Esophagus muscularis mucosa (tissue), 4 donors: ENCODE results near the gene KAZN. TPM values are rescaled to one million over a fixed set of nuclear protein-coding genes. Genes with fewer than 3 reads are reported as not detected.

Experiments used
- DNase-seq: peaks from one replicate; pipeline ENCODE4 v3.0.0-alpha.2; 2017; ENCODE audit errors: extremely low spot score
- H3K27ac ChIP-seq, 4 donors: fragments of 200-600 bp; sonication (generic); replicated peaks in 1 of 4; 1 replicate in 3 of 4; 2 replicates in 1 of 4; pipeline ENCODE4 v1.5.1; 2016 to 2019; ENCODE audit warnings: mild to moderate bottlenecking in 1 of 4
- H3K27me3 ChIP-seq, 4 donors: fragments of 200-600 bp; sonication (generic); one replicate each; pipeline versions ENCODE4 v1.5.1 to v1.6.0; 2016 to 2019
- H3K36me3 ChIP-seq, 4 donors: fragments of 200-600 bp; sonication (generic); one replicate each; pipeline ENCODE4 v1.5.1; 2016 to 2019
- H3K4me1 ChIP-seq, 4 donors: fragments of 200-600 bp; sonication (generic); one replicate each; pipeline ENCODE4 v1.5.1; 2016 to 2019
- H3K4me3 ChIP-seq, 4 donors: fragments of 200-600 bp; sonication (generic); 1 replicate in 2 of 4; 2 replicates in 2 of 4; pipeline ENCODE4 v1.5.1; 2016 to 2019; ENCODE audit warnings: mild to moderate bottlenecking in 4 of 4, moderate library complexity in 1 of 4
- H3K9me3 ChIP-seq, 4 donors: fragments of 200-600 bp; sonication (generic); 1 replicate in 3 of 4; 2 replicates in 1 of 4; pipeline ENCODE4 v1.5.1; 2016 to 2019
- CTCF ChIP-seq, 3 experiments: fragments of 200-600 bp in 2 of 3; fragments of 450-650 bp in 1 of 3; sonication (generic) in 2 of 3; IDR thresholded peaks; one replicate each; pipeline ENCODE4 v1.5.1; 2017 to 2019; ENCODE audit warnings: antibody characterized with exemption in 3 of 3, mild to moderate bottlenecking in 2 of 3, moderate library complexity in 1 of 3
- EP300 ChIP-seq: sonication (generic); formaldehyde crosslinking; IDR thresholded peaks from one replicate; pipeline ENCODE4 v1.6.1; 2017; ENCODE audit warnings: antibody characterized with exemption
- POLR2A ChIP-seq: fragments of 450-650 bp; IDR thresholded peaks from one replicate; pipeline ENCODE4 v1.6.1; 2017; ENCODE audit warnings: antibody characterized with exemption, moderate library complexity, mild to moderate bottlenecking, low read depth
- POLR2AphosphoS5 ChIP-seq, 2 donors: sonication (generic); formaldehyde crosslinking; IDR thresholded peaks; one replicate each; pipeline ENCODE4 v1.6.1; 2017; ENCODE audit warnings: antibody characterized with exemption in 2 of 2
- WGBS: methylation state at CpG from one replicate; pipeline ENCODE4 v1.1.5; 2018; 5-methylcytosine and 5-hydroxymethylcytosine counted together
- intact Hi-C: fragments of 100-400 bp; cut with DNase I; formaldehyde crosslinking; loops from one replicate; pipeline ENCODE4 v1.15.1; 2023
- total RNA-seq, 4 donors: library from RNA; depleted of rRNA; stranded (reverse); fragments of >200 nt; gene quantifications; one replicate each; pipeline versions ENCODE4 v1.1.0 to v1.2.1, GENCODE V29; 2016

The KAZN gene
- total RNA-seq, 4 donors from 2014 or later, result 9.9 to 14.1 (median 11.9) TPM

- no peak for DNase-seq
- no peak overlapping the region for H3K4me3 ChIP-seq
- no peaks in the 10 kb centered on the region for H3K9me3 ChIP-seq
- no peak overlapping the region for H3K27ac ChIP-seq
- H3K4me1 ChIP-seq, result peaks cover 0 to 7% (median 2%) of the 10 kb centered on the region in 4 donors
- intact Hi-C loops, result loop anchor here (10.0 kb wide), 2 partner anchors 944 to 1084 kb away; no protein-coding TSS in a partner anchor
- H3K36me3 ChIP-seq, result peaks cover 0 to 9% (median 2%) of the 10 kb centered on the region in 4 donors
- no peaks in the 10 kb centered on the region for H3K27me3 ChIP-seq
- WGBS, result 92% methylated on average over 34 of the region's 35 CpGs
- no peak for TF ChIP-seq POLR2AphosphoS5 (IDR thresholded peaks at IDR 0.05)
- TF ChIP-seq CTCF (IDR thresholded peaks at IDR 0.05), result no peak
- TF ChIP-seq POLR2A, result no peak
- no peak for TF ChIP-seq EP300
These were observed 450.0 kb downstream of the KAZN start for GRCh38 chr1:15048437-15048980.

DNA sequence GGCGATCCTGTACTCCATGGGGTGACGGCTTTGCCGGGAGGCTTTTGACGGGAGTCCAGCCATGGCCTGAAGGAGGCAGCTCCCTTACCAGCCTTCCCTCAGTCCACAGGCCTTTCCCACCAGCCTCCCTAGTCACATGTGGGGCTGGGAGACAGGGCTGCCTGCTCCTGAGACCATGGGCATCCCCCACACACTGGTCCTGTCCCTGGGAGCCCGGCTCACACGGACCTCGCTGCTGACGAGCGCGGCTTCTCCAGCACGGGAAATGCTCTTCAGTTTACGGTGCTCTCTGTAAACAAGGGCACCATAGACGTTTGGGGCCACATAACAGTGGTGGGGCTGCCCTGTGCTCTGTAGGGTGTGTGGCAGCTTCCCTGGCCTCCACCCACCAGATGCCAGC, 450.6 kb downstream of the KAZN start:
- no peaks in the 10 kb centered on the region for H3K27me3 ChIP-seq
- intact Hi-C loops, result loop anchor here (10.0 kb wide), 2 partner anchors 944 to 1084 kb away; no protein-coding TSS in a partner anchor
- WGBS, result 87% methylated on average over 6 of the region's 13 CpGs
- H3K9me3 ChIP-seq, result no peaks in the 10 kb centered on the region
- TF ChIP-seq POLR2A (no peak), CTCF (IDR thresholded peaks at IDR 0.05) (no peak), EP300 (no peak), POLR2AphosphoS5 (IDR thresholded peaks at IDR 0.05) (no peak)
- H3K4me3 ChIP-seq, result no peak overlapping the region
- no peak for DNase-seq
- H3K4me1 ChIP-seq, result peaks cover 0 to 7% (median 2%) of the 10 kb centered on the region in 4 donors
- H3K36me3 ChIP-seq, result peaks cover 0 to 6% (median under 1%) of the 10 kb centered on the region in 4 donors
- no peak overlapping the region for H3K27ac ChIP-seq

DNA sequence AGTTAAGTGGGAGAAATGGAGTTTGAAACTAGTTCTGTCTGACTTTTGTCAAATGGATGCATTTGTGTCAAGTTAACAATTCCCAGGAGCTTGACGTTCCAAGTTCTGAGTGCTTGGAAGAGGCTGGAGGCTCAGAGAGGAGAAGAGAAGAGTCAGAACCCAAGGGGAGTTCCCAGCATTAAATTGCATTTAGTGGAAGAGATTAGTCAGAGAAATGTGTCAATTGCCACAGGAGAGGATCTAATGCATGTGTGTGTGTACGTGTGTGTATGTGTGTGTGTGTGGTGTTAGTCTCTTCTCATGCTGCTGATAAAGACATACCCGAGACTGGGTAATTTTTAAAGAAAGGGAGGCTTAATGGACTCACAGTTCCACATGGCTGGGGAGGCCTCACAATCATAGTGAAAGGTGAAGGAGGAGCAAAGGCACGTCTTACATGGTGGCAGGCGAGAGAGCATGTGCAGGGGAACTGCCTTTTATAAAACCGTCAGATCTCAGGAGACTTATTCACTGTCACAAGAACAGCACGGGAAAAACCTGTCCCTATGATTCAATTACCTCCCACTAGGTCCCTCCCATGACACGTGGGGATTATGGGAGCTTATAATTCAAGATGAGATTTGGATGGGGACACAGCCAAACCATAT, 453.5 kb downstream of the KAZN start:
- intact Hi-C loops, result no loop called here
- H3K27ac ChIP-seq, result no peak overlapping the region

DNA sequence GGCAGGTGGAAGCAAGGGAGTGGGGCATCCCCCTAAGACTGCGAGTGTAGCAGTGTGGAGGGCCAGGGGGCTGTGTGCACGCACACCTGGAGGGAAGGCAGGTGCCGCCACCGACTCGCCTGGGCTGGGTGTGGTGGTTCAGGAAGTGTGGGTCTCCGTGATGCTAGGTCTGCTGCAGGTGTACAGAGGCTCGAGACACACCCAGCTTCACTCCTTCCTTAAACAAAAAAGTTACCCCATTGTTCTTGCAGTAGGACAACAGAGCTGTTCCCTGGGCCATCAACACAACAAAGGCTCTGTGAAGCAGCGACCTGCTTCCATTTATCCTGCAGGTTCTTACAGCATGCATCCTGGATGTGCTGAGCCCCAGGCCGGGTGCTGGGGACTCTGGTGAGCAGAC, 454.7 kb downstream of the KAZN start:
- H3K4me1 ChIP-seq, result no peaks in the 10 kb centered on the region
- intact Hi-C loops, result no loop called here
- H3K36me3 ChIP-seq, result peaks cover 3 to 32% (median 13%) of the 10 kb centered on the region in 4 donors
- H3K27ac ChIP-seq, result no peak overlapping the region
- H3K9me3 ChIP-seq, result no peaks in the 10 kb centered on the region
- DNase-seq, result no peak
- H3K4me3 ChIP-seq, result no peak overlapping the region
- TF ChIP-seq POLR2AphosphoS5 (IDR thresholded peaks at IDR 0.05) (no peak), CTCF (IDR thresholded peaks at IDR 0.05) (no peak), POLR2A (no peak), EP300 (no peak)
- 70% methylated on average over 2 of the region's 9 CpGs for WGBS
- no peaks in the 10 kb centered on the region for H3K27me3 ChIP-seq

More for the DNA sequence above, 453.5 kb downstream of the KAZN start:
- H3K36me3 ChIP-seq, result peaks cover 0 to 21% (median 7%) of the 10 kb centered on the region in 4 donors
- 84% methylated on average over 8 of the region's 8 CpGs for WGBS
- H3K9me3 ChIP-seq, result no peaks in the 10 kb centered on the region
- H3K4me1 ChIP-seq, result no peaks in the 10 kb centered on the region
- H3K4me3 ChIP-seq, result no peak overlapping the region
- H3K27me3 ChIP-seq, result no peaks in the 10 kb centered on the region
- TF ChIP-seq EP300 (no peak), CTCF (IDR thresholded peaks at IDR 0.05) (no peak), POLR2A (no peak), POLR2AphosphoS5 (IDR thresholded peaks at IDR 0.05) (no peak)
- DNase-seq, result no peak
